Neural progenitor cell (in vitro differentiated cells): ENCODE data around the gene SLAIN1. TPM values are rescaled to one million over a fixed set of nuclear protein-coding genes. Genes with fewer than 3 reads are reported as not detected.

Experiments
- DNase-seq: peaks from one replicate; pipeline ENCODE4 v3.0.0-alpha.2; 2016; ENCODE audit warnings: low spot score
- H2AFZ ChIP-seq: fragments of 200-600 bp; sonication (generic); replicated peaks from 2 replicates; pipeline ENCODE4 v1.6.1; 2016; ENCODE audit warnings: antibody characterized with exemption
- H3F3A ChIP-seq: fragments of 200-600 bp; sonication (generic); 2 replicates; pipeline ENCODE4 v1.6.1; 2016; ENCODE audit warnings: antibody characterized with exemption, low read depth
- H3K27ac ChIP-seq: fragments of 200-600 bp; sonication (generic); 2 replicates; pipeline ENCODE4 v1.5.1; 2016; ENCODE audit warnings: mild to moderate bottlenecking
- H3K27me3 ChIP-seq: fragments of 200-600 bp; sonication (generic); 2 replicates; pipeline ENCODE4 v1.6.1; 2016; ENCODE audit warnings: mild to moderate bottlenecking, moderate library complexity
- H3K36me3 ChIP-seq: fragments of 200-600 bp; sonication (generic); 2 replicates; pipeline ENCODE4 v1.5.1; 2016
- H3K4me1 ChIP-seq: fragments of 200-600 bp; sonication (generic); 2 replicates; pipeline ENCODE4 v1.6.1; 2016; ENCODE audit warnings: mixed run types
- H3K4me2 ChIP-seq: fragments of 200-600 bp; sonication (generic); 2 replicates; pipeline ENCODE4 v1.6.1; 2016
- H3K4me3 ChIP-seq: fragments of 200-600 bp; sonication (generic); 2 replicates; pipeline ENCODE4 v1.5.1; 2016
- H3K79me2 ChIP-seq: fragments of 200-600 bp; sonication (generic); 2 replicates; pipeline ENCODE4 v1.6.1; 2016; ENCODE audit warnings: low read depth
- H3K9ac ChIP-seq: fragments of 200-600 bp; sonication (generic); 2 replicates; pipeline ENCODE4 v1.6.1; 2016
- H3K9me3 ChIP-seq: fragments of 200-600 bp; sonication (generic); 2 replicates; pipeline ENCODE4 v1.5.1; 2016; ENCODE audit warnings: low read depth
- H4K20me1 ChIP-seq: fragments of 200-600 bp; sonication (generic); 2 replicates; pipeline ENCODE4 v1.6.1; 2016; ENCODE audit warnings: low read depth
- H3K27ac Mint-ChIP-seq: 3 replicates; pipeline ENCODE4 v1.8.0; 2021; ENCODE audit warnings: mixed read lengths
- H3K27me3 Mint-ChIP-seq: 2 replicates; pipeline ENCODE4 v1.8.0; 2022; ENCODE audit warnings: low read depth, mild to moderate bottlenecking, inconsistent platforms, moderate library complexity, mixed read lengths; ENCODE audit not compliant: insufficient read depth
- H3K36me3 Mint-ChIP-seq: 3 replicates; pipeline ENCODE4 v1.8.0; 2021; ENCODE audit warnings: mixed read lengths
- H3K4me1 Mint-ChIP-seq: 3 replicates; pipeline ENCODE4 v1.8.0; 2021; ENCODE audit warnings: mixed read lengths
- H3K4me3 Mint-ChIP-seq: 3 replicates; pipeline ENCODE4 v1.8.0; 2021; ENCODE audit warnings: mild to moderate bottlenecking, moderate library complexity, mixed read lengths
- H3K9me3 Mint-ChIP-seq: 3 replicates; pipeline ENCODE4 v1.8.0; 2020; ENCODE audit warnings: mixed read lengths
- CTCF ChIP-seq: fragments of 200-600 bp; sonication (generic); IDR thresholded peaks from 2 replicates; pipeline ENCODE4 v1.5.1; 2017; ENCODE audit warnings: antibody characterized with exemption, mild to moderate bottlenecking
- EZH2 ChIP-seq: fragments of 200-600 bp; sonication (generic); IDR thresholded peaks from 2 replicates; pipeline ENCODE4 v1.6.1; 2017; ENCODE audit warnings: antibody characterized with exemption, mild to moderate bottlenecking, moderate library complexity
- EZH2phosphoT487 ChIP-seq: fragments of 200-600 bp; sonication (generic); IDR thresholded peaks from 2 replicates; pipeline ENCODE4 v1.6.1; 2017; ENCODE audit warnings: antibody characterized with exemption
- total RNA-seq: library from RNA; depleted of rRNA; stranded (reverse); fragments of >200 nt; gene quantifications from 2 replicates; pipeline ENCODE4 v1.2.3, GENCODE V29; 2015; ENCODE audit warnings: low replicate concordance

Gene SLAIN1
- total RNA-seq, 1 donor from 2014 or later, result 87.2 TPM

GRCh38 chr13:77692746-77693448 lies 4.6 kb upstream of the SLAIN1 start:
- H3K27ac Mint-ChIP-seq, result no peak overlapping the region
- H3K27me3 Mint-ChIP-seq, result peaks cover 7% of the 10 kb centered on the region
- H4K20me1 ChIP-seq, result no peaks in the 10 kb centered on the region
- H3K27ac ChIP-seq, result no peak overlapping the region
- no peak for DNase-seq
- no peaks in the 10 kb centered on the region for H3K9me3 Mint-ChIP-seq
- peaks cover 14% of the 10 kb centered on the region for H3F3A ChIP-seq
- H3K9ac ChIP-seq, result no peak overlapping the region
- no peaks in the 10 kb centered on the region for H3K79me2 ChIP-seq
- H3K4me1 ChIP-seq, result peaks cover 21% of the 10 kb centered on the region
- no peaks in the 10 kb centered on the region for H3K36me3 ChIP-seq
- peaks cover 36% of the 10 kb centered on the region for H3K4me1 Mint-ChIP-seq
- no peak overlapping the region for H3K4me3 Mint-ChIP-seq
- peak overlapping the region; percentile 8 for H2AFZ ChIP-seq
- peaks cover 9% of the 10 kb centered on the region for H3K27me3 ChIP-seq
- H3K4me2 ChIP-seq, result no peak overlapping the region
- TF ChIP-seq EZH2, result no peak
- TF ChIP-seq EZH2phosphoT487, result no peak
- no peak for TF ChIP-seq CTCF
- no peaks in the 10 kb centered on the region for H3K36me3 Mint-ChIP-seq
- no peak overlapping the region for H3K4me3 ChIP-seq
- no peaks in the 10 kb centered on the region for H3K9me3 ChIP-seq

- Mint-ChIP-seq H3K4me3 (no peak overlapping the region), H3K9me3 (no peaks in the 10 kb centered on the region), H3K27me3 (peaks cover 7% of the 10 kb centered on the region), H3K4me1 (peaks cover 36% of the 10 kb centered on the region), H3K36me3 (no peaks in the 10 kb centered on the region), H3K27ac (peak overlapping the region; percentile 11)
- Histone ChIP-seq H3K27me3 (peaks cover 9% of the 10 kb centered on the region), H3K9me3 (no peaks in the 10 kb centered on the region), H3F3A (peaks cover 14% of the 10 kb centered on the region), H3K36me3 (no peaks in the 10 kb centered on the region), H3K27ac (no peak overlapping the region), H3K4me3 (no peak overlapping the region), H2AFZ (no peak overlapping the region), H3K79me2 (peaks cover 4% of the 10 kb centered on the region), H3K4me2 (no peak overlapping the region), H3K4me1 (peaks cover 21% of the 10 kb centered on the region), H4K20me1 (peaks cover 2% of the 10 kb centered on the region), H3K9ac (no peak overlapping the region)
- TF ChIP-seq EZH2 (no peak), CTCF (no peak)
- no peak for DNase-seq
Observed at GRCh38 chr13:77693449-77693940, 4.0 kb upstream of the SLAIN1 start.

- Histone ChIP-seq H3K27me3 (peaks cover 9% of the 10 kb centered on the region), H3K9ac (no peak overlapping the region), H3F3A (peaks cover 14% of the 10 kb centered on the region), H3K4me3 (peak overlapping the region; percentile 83), H2AFZ (peak overlapping the region; percentile 26), H4K20me1 (peaks cover 30% of the 10 kb centered on the region), H3K4me1 (peaks cover 36% of the 10 kb centered on the region), H3K9me3 (no peaks in the 10 kb centered on the region), H3K36me3 (peaks cover 3% of the 10 kb centered on the region), H3K4me2 (peak overlapping the region; percentile 82), H3K27ac (no peak overlapping the region), H3K79me2 (peaks cover 31% of the 10 kb centered on the region)
- H3K9me3 Mint-ChIP-seq, result peaks cover 3% of the 10 kb centered on the region
- peaks cover 11% of the 10 kb centered on the region for H3K27me3 Mint-ChIP-seq
- peaks cover 4% of the 10 kb centered on the region for H3K36me3 Mint-ChIP-seq
- peak overlapping the region; percentile 17 for H3K27ac Mint-ChIP-seq
- H3K4me3 Mint-ChIP-seq, result peak overlapping the region; percentile 90
- peak; percentile 69 for DNase-seq
- H3K4me1 Mint-ChIP-seq, result peaks cover 53% of the 10 kb centered on the region
- TF ChIP-seq CTCF (no peak), EZH2 (no peak), EZH2phosphoT487 (no peak)
Observed at GRCh38 chr13:77696006-77696878, 1.2 kb upstream of the SLAIN1 start.
